Testis (tissue), 2 donors: ENCODE results near the gene ARID2.

Source experiments
- CTCF ChIP-seq, 3 experiments: fragments of 450-650 bp in 2 of 3; fragments of 200-600 bp in 1 of 3; sonication (generic) in 1 of 3; IDR thresholded peaks; one replicate each; pipeline ENCODE4 v1.5.1; 2016 to 2019; ENCODE audit warnings: antibody characterized with exemption in 3 of 3, mild to moderate bottlenecking in 2 of 3, moderate library complexity in 1 of 3
- POLR2A ChIP-seq: fragments of 450-650 bp; IDR thresholded peaks from one replicate; pipeline ENCODE4 v1.6.1; 2017; ENCODE audit warnings: antibody characterized with exemption, mild to moderate bottlenecking, moderate library complexity

- TF ChIP-seq CTCF (IDR thresholded peaks at IDR 0.05) (no peak), POLR2A (no peak)
Measured at GRCh38 chr12:45878630-45879255, 149.2 kb downstream of the ARID2 start.
